Left kidney (tissue), 2 donors: ENCODE measurements around the gene LCN15. TPM values are rescaled to one million over a fixed set of nuclear protein-coding genes. Genes with fewer than 3 reads are reported as not detected.
A peak's percentile ranks its signal among the peaks of the same experiment; 100 is the strongest.
"Not testable (repeated sequence)": the region's sequence is repeated elsewhere in the genome, so short reads cannot be mapped to it uniquely, and the experiment has no call there.

Experiments used
- DNase-seq: peaks from one replicate; pipeline ENCODE4 v3.0.0-alpha.2; 2013
- polyA plus RNA-seq: library from polyadenylated mRNA; unstranded; fragments of 120-200 nt; gene quantifications from one replicate; pipeline ENCODE4 v1.2.1, GENCODE V29; 2013; ENCODE audit not compliant: insufficient read length

Gene LCN15
- polyA plus RNA-seq, 1 donor, result 0.23 TPM

- not testable (repeated sequence) for DNase-seq
These were observed 8.8 kb downstream of the LCN15 start for GRCh38 chr9:136755302-136756133.

- DNase-seq, result no peak
These were observed 9.6 kb downstream of the LCN15 start for GRCh38 chr9:136754626-136755301.

GRCh38 chr9:136754059-136754572, 10.2 kb downstream of the LCN15 start:
- no peak for DNase-seq

- DNase-seq, result no peak
These were observed 10.8 kb downstream of the LCN15 start for GRCh38 chr9:136753371-136754058.

GRCh38 chr9:136751814-136752213, 12.5 kb downstream of the LCN15 start:
- no peak for DNase-seq

- no peak for DNase-seq
These were observed 13.1 kb downstream of the LCN15 start for GRCh38 chr9:136751244-136751643.

- DNase-seq, result no peak
These were observed 13.8 kb downstream of the LCN15 start for GRCh38 chr9:136750526-136750925.

GRCh38 chr9:136748666-136749611, 15.4 kb downstream of the LCN15 start:
- DNase-seq, result no peak

- DNase-seq, result no peak
These were observed 16.1 kb downstream of the LCN15 start, which contains the start of gene LCN6 for GRCh38 chr9:136748201-136748600. TSS of gene LCN6 (minus strand) at chr9:136748525. CDS start at chr9:136748483, 42 bp downstream.

- DNase-seq, result no peak
These were observed 16.9 kb downstream of the LCN15 start for GRCh38 chr9:136747161-136748060.

GRCh38 chr9:136746621-136747020, 17.7 kb downstream of the LCN15 start:
- no peak for DNase-seq

GRCh38 chr9:136746155-136746490, 18.2 kb downstream of the LCN15 start:
- no peak for DNase-seq

- no peak for DNase-seq
These were observed 18.7 kb downstream of the LCN15 start for GRCh38 chr9:136745389-136746154.

- DNase-seq, result no peak
These were observed 19.5 kb downstream of the LCN15 start for GRCh38 chr9:136744773-136745172.

- no peak for DNase-seq
These were observed 20.6 kb downstream of the LCN15 start for GRCh38 chr9:136743639-136744211.

GRCh38 chr9:136742591-136743391, 21.5 kb downstream of the LCN15 start, which contains the start of gene LCN10:
TSS of gene LCN10 (minus strand) at chr9:136742940. CDS start at chr9:136742903, 37 bp downstream.
- DNase-seq, result peak; percentile 72

GRCh38 chr9:136741883-136742571, 22.3 kb downstream of the LCN15 start:
- DNase-seq, result no peak
